Activated CD8-positive, alpha-beta memory T cell treated with anti-CD3 and anti-CD28 coated beads, Interleukin-2, amount 50 U/mL, for 24 hours (primary cell): ENCODE data around the gene MFN1.

Experiments
- DNase-seq: peaks from one replicate; pipeline ENCODE4 v3.0.0-alpha.2; 2020; ENCODE audit errors: extremely low read depth

Gene MFN1

GRCh38 chr3:179430277-179430870, 82.9 kb downstream of the MFN1 start:
- no peak for DNase-seq

DNA sequence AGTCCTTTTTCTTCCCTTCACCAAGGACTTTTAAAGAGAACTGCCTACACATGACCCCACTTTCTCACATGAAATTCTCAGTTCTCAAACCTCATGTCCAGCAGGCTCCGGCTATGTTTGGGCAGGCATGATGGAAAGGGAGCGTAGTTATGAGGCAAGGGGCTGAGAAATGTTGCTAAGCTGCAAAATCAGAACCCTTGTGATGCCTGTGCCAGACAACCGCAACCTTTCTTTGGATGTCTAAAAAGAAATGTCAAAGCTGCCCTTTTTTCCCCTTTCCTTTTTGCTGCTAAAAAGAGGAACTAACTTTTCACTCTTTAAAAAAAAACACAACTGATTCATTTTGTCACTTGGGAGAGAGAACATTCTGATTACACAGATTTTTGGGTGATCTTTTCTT, 84.5 kb downstream of the MFN1 start:
- no peak for DNase-seq

- no peak for DNase-seq
Measured at GRCh38 chr3:179432451-179432850, 84.9 kb downstream of the MFN1 start.

GRCh38 chr3:179436517-179436916, 89.0 kb downstream of the MFN1 start:
- no peak for DNase-seq

GRCh38 chr3:179438841-179439240, 91.3 kb downstream of the MFN1 start:
- DNase-seq, result no peak
